Astrocyte (in vitro differentiated cells and primary cell): ENCODE measurements around the gene SUN2.

ENCODE experiments used
- EZH2 ChIP-seq: IDR thresholded peaks from 2 replicates; pipeline ENCODE4 v1.6.1; 2012; ENCODE audit warnings: mild to moderate bottlenecking, low read length, inconsistent platforms; ENCODE audit not compliant: insufficient read depth
- TF ChIP-seq, protein P1 (sequence below): IDR thresholded peaks from 2 replicates; pipeline ENCODE4 v1.5.1; 2011; ENCODE audit warnings: low read depth, mild to moderate bottlenecking, inconsistent platforms, low read length, moderate library complexity; ENCODE audit not compliant: insufficient read depth

- TF ChIP-seq, protein P1, sequence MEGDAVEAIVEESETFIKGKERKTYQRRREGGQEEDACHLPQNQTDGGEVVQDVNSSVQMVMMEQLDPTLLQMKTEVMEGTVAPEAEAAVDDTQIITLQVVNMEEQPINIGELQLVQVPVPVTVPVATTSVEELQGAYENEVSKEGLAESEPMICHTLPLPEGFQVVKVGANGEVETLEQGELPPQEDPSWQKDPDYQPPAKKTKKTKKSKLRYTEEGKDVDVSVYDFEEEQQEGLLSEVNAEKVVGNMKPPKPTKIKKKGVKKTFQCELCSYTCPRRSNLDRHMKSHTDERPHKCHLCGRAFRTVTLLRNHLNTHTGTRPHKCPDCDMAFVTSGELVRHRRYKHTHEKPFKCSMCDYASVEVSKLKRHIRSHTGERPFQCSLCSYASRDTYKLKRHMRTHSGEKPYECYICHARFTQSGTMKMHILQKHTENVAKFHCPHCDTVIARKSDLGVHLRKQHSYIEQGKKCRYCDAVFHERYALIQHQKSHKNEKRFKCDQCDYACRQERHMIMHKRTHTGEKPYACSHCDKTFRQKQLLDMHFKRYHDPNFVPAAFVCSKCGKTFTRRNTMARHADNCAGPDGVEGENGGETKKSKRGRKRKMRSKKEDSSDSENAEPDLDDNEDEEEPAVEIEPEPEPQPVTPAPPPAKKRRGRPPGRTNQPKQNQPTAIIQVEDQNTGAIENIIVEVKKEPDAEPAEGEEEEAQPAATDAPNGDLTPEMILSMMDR = no peak
- TF ChIP-seq EZH2 = no peak
Observed at GRCh38 chr22:38706901-38707195, 49.0 kb downstream of the SUN2 start.
